CD4-positive, alpha-beta T cell treated with Interleukin-12 subunit alpha and Interleukin-12 subunit beta, for 1 hour (primary cell): ENCODE results near the gene SLC12A7.
"Not testable (repeated sequence)": the region's sequence is repeated elsewhere in the genome, so short reads cannot be mapped to it uniquely, and the experiment has no call there.

Experiments used
- DNase-seq: peaks from one replicate; pipeline ENCODE4 v3.0.0-alpha.2; 2020

Gene SLC12A7

GRCh38 chr5:1031306-1031959, 80.4 kb downstream of the SLC12A7 start:
- DNase-seq: no peak

DNA sequence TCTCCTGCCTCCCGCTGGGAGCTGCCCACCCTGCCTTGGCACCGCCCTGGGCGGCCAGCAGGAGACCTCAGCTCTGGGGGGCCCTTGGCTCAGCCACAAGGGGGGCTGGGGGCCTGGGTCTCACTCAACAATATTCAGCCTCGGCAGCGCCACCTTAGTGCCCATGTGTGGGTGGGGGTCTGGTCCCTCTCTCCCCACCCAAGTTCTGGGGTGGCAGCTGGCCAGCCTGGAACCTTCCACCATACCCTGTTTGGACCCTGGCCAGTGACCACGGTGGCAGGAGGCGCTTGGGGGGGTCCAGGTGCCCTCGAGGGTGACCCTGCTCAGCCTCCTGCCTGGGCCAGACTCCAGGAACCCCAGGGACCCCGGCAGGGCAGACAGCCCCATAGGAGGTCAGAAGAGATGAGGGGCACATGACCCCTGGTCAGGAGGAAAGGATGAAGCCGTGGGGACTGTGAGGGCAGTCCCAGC, 81.0 kb downstream of the SLC12A7 start:
- DNase-seq: no peak

GRCh38 chr5:1029945-1030625, 81.8 kb downstream of the SLC12A7 start:
- DNase-seq: no peak

DNA sequence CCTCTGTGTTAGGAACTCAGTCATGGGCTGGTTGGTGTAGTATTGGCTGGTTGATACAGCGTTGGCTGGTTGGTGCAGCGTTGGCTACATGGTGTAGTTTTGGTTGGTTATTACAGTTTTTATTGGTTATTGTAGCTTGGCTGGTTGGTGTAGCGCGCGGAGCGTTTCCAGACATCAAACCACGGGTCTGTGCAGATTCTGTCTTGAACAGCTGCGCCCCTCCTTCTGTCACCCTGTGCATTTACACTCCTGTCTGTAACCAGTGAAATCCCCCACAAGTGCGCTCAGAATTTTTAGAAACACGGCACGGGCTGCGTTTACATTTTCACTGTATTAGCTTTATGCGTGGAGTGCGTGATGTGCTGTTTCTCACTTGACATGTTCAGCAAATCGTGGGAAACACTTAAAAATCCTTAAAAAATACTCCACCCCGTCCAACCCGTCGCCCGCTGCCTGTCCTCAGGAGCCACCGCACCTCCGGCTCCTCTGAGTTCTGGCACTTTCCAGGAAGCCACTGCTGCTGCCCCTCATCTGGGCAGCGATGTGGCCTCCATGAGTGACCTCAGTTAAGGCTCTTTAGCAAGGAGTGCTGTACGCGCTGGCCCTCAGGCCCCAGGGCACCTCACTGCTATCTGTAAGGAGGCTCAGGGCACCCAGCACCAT, 82.5 kb downstream of the SLC12A7 start:
- DNase-seq: no peak

DNA sequence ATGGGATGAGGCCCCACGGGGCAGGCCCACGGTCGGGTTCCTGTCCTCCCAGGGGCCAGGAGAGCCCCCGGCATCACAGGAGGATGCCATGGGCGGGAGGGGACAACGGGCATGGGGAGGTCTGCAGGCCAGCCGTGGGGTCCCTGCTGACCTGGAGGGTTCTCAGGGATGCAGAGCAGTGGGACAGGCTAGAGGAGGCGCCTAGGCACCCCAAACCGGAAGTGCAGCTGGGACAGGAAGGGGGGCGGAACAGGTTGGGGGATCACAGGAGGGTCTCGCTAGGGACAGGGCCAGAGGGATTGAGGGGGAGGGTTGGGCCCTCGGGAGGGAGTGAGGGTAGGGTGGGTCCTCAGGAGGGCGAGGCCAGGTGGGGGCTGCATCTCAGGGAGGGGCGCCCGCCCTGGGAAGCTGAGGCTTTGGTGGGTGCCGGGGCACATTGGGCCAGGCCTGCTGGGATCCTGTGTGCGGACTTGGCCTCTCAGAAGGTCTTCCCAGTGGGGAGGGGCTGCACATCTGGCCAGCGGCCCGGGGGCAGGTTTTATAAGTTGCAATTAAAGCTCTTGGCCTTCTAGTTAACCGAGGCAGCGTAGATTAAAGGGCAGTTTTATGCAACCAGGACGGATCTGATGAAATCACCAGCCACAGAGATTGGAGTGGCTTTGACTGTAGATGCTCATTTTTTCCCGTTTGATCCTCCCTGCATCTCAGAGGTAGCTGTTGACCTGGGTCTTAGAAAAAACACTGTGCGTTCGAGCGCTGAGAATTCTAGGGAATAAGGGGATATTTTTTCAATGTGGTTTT, 83.2 kb downstream of the SLC12A7 start:
- DNase-seq: no peak

DNA sequence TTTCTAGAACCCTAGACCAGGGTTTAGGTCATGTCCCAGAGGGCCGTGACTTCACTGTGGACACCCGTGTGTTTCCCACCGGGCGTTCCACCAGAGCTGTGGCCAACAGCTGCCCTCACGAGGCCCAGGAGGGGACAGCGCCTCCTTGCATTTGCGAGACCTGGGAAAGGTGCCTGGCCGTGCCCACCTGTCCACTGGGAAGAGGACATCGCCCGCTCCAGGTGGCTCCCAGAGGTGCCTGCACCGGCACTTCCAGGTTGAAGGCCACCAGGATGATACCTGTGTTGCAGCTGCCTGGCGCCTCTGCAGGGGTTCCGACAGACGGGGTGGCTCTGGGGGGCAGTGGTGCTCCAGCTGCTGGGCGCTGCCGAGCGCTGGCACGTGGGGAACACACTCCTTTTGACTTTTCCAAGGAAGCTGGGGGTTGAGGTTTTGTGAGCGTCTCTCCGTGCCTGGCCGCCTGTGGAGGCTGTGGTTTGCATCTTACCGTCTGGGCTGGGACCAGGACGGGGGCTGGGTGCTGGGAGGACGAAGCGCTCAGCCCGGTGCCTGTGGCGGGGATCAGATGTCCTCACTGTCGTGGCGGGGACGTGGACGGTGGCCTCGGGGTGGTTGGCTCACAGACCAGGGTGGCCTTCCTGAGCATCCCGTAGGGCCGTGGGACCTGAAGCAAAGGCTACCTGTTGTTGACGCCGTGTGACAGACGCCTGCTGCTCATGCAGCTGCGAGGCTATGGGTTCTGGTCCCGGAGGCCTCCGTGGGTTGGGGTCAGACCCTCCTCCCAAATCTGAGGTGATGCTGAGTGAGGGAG, 84.0 kb downstream of the SLC12A7 start:
- no peak for DNase-seq

DNA sequence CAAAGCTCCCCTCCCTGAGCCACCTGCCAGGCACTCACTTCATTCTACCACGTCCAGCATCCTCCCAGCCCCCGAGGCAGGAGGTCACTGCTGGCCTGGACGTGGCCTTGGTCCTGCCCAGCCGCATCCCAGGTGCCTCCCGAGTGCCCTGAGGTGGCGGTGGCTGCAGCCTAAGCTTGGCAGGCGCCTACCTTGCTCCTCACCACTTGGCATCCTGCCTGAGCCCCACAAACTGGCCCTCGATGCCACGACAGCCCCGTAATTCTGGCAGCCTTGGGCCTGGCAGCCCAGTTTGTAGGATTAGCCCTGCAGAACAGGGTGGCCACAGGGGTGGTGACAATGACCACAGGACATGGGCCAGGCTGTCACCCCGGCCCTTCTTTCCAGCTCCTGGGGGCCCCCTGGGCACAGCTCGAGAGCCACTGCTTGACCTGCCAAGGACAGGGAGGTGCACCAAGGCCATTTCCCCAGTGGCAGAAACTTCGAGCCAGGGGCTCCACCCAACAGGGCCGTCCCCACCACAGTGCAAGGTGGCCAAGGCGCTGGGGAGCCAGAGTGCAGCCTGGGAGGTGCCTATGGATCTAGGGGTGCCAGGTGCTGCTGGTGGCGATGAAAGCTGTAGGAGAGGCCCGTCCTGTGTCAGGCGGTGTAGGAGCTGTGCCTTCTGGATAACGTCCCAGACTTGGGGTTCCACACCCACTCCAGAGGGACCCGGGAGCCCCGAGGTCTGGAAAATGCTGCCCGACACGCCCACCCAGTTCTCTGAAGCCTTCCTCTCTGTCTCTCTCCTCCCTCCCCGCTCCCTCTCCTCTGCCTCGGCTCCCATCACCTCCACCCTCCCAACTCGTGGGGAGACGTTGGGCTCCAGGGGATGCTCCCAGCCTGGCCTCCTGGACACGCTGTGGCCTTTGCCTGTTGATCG, 84.9 kb downstream of the SLC12A7 start:
- no peak for DNase-seq

GRCh38 chr5:1021969-1022336, 89.9 kb downstream of the SLC12A7 start:
- not testable (repeated sequence) for DNase-seq

- DNase-seq: no peak
These were observed 90.5 kb downstream of the SLC12A7 start for GRCh38 chr5:1021136-1021968.

- no peak for DNase-seq
These were observed 91.4 kb downstream of the SLC12A7 start for GRCh38 chr5:1020452-1020961.

- no peak for DNase-seq
These were observed 92.6 kb downstream of the SLC12A7 start for GRCh38 chr5:1019001-1019905.

- DNase-seq: no peak
These were observed 93.3 kb downstream of the SLC12A7 start for GRCh38 chr5:1018596-1018995.

DNA sequence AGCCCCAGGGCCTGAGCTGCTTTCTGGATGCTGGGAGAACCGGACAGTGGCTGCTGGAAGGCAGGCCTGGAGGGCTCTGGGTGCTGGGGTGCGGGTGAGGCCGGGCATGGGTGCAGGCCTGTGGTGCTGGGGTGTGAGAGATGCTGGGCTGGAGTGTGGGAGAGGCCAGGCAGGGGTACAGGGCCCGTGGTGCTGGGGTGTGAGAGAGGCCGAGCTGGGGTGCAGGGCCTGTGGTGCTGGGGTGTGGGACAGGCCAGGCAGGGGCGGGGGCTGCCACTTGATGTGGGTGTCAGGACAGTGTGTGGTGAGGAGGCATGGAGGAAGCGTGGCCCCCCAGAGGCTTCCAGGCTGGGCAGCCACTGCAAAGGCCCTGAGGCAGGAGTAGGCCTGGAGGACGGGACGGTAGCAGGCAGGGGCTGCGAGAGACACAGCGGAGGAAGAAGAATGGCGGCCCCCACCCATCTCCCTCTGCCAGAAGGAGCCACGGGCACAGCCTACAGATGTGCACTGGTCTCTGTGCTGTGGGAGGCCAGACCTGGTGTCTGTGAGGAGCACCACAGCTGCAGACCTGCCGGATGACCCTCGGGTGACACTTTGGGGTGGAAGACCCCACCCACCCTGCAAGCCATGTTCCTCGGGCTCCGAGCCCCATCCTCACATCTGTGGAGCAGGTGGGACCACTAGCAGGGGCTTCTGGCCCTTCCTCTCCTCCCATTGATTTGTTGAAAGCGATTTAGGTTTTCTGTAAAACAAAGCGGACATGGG, 94.0 kb downstream of the SLC12A7 start:
- no peak for DNase-seq

GRCh38 chr5:1017056-1017455, 94.8 kb downstream of the SLC12A7 start:
- DNase-seq: no peak

GRCh38 chr5:1016476-1016875, 95.4 kb downstream of the SLC12A7 start:
- no peak for DNase-seq

- no peak for DNase-seq
These were observed 95.8 kb downstream of the SLC12A7 start for GRCh38 chr5:1016036-1016435.

DNA sequence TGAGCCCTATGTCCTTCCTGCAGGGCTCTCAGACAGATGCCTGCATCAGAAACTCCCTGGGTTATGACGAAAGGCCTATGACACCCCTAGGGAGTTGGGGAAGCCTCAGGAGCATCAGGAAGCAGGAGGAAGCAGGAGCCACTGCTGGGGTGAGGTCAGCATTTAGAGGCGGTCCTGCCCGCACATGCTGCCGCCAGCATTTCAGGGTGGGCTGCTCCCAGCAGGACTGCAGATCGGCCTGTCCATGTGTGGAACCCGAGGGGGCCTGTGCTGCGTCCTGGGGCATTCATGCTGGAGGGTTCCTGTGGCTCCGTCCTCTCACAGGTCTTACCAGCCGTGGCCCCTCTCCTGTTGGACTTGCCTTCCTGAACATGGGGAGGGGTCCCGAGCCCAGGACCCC, 96.4 kb downstream of the SLC12A7 start:
- DNase-seq: no peak

DNA sequence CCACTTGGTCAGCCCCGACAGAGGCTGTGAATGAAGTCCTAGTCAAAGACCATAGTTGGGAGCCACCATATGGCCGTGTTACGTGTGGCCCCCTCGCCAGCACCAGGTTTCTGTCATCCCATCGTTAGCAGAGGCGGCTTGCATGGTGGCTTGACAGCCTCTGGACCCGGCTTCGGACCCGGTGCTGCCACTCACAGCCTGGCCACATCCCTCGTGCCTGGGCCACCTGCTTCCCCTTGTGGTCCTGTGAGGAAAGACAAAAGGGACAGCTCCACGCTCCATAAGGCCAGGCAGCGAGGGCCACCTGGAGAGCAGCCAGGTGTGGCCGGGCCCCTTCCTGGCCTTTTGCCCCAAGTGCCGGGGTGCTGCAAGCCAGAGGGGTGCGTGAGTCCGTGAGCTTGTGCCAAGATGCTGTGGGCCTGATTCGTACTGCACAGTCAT, 97.1 kb downstream of the SLC12A7 start:
- DNase-seq: no peak
